GM21367 (cell line): ENCODE measurements around the gene WASF2.

Experiments
- ATAC-seq: cut with Tn5 transposase; IDR thresholded peaks from one replicate; pipeline ENCODE4 v1.9.1; 2021; ENCODE audit not compliant: unreplicated experiment

Gene WASF2

DNA sequence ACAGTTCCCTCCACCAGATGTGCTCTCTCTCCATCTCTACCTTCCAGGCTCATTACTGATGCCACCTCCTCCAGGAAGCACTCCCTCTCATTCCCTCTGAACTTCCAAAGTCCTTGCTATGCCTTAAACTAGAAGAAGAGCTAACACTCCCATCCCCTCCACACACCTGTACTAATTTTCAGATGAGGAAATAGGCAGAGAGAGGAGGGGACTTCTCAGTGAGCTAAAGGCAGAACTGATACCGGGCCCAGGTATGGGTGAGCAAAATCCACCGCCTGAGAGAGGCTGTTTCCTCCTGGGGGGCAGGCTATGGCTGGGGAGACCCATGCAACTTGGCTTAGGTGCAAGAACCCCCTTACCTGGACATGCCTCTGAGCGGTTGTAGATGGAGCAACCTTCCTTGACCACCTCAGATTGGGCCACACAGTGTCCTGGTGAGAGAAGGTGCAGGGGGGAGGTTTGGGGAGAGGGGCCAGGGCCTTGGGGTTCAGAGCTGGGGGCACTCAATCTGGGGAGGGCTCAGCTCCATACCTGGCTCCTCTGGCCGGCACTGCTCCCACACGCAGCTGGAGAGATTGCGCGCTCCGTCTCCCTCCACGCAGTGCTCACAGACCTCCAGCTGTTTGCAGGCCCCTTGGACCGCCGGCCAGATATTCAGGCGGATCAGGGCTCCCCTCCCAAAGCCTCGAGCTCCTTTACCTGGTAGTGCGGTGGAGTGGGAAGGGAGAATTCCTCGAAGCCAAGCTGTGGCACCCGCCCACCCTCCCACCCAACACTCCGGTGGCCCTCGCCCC, 107.8 kb downstream of the WASF2 start:
- no peak for ATAC-seq

DNA sequence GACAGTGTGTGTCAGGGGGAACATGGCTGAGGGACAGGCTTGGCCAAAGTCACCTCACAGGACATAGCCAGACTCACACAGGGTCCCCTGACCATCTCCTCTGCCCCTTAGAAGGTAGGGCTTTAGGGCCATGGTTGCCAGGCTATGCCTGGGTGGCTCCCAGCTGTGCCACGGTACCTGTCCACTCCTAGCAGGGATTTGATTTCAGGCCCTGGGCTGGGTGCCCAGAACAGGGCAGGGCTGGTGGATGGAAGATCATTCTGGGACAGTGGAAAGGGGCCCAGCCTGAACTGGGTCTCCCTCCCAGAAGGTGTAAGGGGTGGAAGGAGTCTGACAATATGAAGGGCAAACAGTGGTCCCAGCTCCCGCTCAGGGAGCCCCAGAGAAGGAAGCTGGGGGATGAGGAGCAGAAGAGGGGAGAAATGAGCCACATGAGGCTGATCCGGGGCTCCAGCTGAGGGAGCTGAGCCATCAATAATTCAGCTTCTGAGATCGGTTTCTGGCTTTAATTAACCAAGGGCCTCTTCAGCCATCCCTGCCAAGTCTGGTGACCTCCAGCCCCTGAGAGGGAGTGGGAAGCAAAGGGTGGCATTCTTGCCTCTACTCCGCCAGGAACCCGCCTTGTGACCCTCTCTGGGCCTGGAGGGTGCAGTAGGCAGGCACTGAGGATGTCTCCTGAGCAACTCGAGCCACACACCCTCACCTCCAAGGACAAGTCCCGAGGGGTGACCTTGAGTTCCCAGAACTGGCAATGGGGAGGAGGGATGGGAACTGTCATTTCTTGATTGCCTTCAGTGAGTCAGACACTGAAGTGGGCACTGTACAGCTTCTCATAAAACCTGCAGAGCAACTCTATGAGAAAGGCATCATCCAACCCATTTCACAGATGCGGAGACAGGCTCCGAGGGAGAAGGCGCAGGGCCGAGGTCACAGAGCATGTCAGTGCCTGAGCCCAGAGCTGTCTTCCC, 108.9 kb downstream of the WASF2 start:
- no peak for ATAC-seq

GRCh38 chr1:27380224-27380623, 109.7 kb downstream of the WASF2 start:
- no peak for ATAC-seq

DNA sequence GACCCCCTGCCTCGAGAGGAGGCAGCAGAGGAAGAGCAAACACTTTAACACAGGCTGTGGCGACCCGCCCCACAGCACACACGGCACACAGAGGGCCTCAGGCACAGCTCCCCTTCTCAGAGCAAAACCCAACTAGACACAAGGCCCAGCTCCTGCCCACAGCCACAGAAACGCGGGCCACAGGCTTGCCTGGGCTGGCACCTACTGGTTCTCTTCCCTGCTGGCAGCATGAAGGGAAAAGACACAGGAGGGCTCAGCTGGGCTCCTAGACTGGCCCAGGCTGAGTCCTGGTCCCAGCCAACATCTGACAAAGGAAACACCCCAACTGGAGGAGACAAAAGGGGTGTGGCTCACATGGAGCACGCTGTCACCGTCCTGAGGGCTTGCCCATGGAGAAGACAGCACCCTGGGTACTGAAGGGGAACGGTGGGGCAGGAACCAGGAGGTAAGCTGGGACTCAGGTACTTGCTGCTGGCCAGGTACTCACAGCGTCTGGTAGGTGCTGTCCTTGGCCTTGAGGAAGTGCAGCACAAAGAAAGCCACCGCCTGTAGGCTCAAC, 110.3 kb downstream of the WASF2 start:
- no peak for ATAC-seq

GRCh38 chr1:27377760-27378495, 112.0 kb downstream of the WASF2 start:
- ATAC-seq, result no peak

- ATAC-seq, result no peak
Measured at GRCh38 chr1:27374362-27375086, 115.4 kb downstream of the WASF2 start, which contains the start of gene FCN3. TSS of gene FCN3 (minus strand) at chr1:27374824. CDS start at chr1:27374818, 6 bp downstream.

DNA sequence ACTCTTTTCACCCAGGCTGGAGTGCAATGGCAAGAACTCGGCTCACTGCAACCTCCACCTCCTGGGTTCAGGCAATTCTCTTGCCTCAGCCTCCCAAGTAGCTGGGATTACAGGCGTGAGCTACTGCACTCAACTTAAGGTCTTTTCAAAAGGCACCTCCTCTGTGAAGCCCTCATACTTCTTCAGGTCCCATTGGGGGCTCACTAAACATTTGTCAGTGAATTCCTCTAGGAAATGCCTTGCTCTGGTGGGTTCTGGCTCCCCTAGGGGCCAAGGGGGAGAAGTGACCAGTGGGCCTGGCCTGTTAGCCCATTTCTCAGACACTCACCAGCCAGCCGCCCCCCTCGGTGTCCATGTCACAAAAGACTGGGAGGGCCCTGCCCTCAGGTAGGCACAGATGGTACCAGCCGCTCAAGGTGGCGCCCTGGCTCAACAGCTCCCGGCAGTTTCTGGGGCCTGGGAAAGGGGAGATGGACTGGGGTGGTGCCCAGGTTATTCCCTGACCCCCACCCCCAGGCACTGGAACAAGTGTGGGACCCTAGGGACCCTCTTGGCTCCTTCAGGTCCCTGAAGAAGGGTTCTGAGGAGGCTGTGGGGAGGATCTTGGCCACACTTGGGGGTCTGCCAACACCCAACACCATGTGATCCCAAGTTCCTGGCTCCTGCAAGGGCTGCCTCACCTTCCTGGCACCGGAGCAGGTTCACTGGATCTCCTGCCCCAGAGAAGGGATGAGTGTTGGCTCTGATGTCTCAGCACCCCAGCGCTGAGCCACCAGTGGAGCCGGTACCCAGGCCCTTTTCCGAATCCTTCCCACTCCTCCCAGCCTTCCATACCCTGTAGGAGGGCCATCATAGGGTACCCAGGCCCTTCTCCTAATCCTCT, 116.9 kb downstream of the WASF2 start:
- no peak for ATAC-seq

GRCh38 chr1:27372022-27372807, 117.8 kb downstream of the WASF2 start:
- ATAC-seq, result no peak

- ATAC-seq, result no peak
Measured at GRCh38 chr1:27368869-27369582, 120.9 kb downstream of the WASF2 start.

DNA sequence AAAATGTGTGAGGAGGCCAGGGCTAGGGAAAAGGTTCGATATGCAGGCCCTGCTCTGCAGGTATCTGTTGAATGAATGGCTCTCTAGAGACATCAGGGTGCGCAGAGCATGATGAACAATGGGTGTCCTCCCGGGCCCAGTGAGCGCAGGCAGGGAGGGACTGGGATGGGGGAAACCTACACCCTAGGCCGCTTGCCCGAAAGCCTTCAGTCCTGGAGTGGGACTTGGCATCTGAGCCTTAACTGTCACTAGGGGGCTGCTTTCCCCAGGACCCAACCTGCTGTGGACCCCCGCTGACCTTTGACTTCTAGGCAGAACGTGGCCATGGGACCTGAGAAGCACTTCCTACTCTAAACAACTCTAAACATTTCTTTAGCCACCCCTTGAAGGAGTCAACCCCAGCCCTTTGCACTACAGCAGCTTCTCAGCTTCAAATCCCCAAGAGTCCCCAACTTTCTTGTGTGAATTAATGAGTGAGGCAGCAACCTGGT, 122.8 kb downstream of the WASF2 start:
- no peak for ATAC-seq

GRCh38 chr1:27366411-27367159, 123.4 kb downstream of the WASF2 start, which contains the start of gene MAP3K6:
TSS of gene MAP3K6 (minus strand) at chr1:27366961. CDS start at chr1:27366597, 364 bp downstream.
- ATAC-seq, result peak; percentile 32

DNA sequence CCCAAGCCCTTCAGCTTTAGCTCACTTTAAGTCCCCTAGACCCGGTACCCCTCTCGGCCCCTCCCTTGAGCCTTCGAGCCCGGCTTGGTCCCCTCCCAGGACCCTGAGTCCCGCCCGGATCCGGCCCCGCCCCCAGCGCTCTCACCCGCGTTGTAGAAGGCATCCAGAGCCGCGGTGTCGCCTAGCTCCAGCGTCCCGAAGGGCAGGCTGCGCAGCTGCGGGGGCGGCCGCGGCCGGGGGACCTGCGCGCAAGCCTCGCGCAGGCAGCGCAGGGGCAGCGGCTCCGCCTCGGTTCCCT, 123.9 kb downstream of the WASF2 start:
- peak; percentile 30 for ATAC-seq

GRCh38 chr1:27365372-27366112, 124.4 kb downstream of the WASF2 start:
- ATAC-seq, result peak; percentile 28

DNA sequence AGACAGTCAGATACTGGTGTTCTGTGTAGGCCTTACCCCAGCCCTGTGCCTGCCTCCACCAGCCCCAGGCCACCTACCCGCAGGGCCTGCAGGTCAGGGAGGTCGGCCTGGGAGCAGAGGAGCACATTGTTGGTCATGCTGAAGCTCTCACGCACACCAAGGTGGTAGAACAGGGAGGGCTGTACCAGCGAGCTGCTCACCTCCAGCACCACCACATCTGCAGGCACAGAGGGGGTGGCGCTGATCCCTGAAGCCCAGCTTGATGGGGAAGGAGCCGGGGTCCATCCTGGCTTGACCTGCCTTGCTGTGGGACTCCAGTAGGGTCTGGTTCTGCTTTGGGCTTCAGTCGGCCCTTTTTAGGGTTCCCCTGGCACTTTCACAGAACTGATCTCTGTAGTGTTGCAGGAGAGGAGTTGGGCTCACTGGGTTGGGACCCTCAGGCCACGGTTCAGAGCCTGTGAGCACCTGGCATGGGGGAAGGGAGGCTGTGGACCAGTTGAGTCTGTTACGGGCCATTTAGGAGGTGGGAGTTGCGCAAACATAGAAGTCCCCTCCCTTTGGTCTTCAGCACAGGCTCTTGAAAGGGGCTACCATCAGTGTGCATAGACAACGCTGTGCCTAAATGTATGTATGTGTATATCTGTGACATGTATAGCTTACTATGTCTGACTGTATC, 125.1 kb downstream of the WASF2 start:
- ATAC-seq, result no peak

DNA sequence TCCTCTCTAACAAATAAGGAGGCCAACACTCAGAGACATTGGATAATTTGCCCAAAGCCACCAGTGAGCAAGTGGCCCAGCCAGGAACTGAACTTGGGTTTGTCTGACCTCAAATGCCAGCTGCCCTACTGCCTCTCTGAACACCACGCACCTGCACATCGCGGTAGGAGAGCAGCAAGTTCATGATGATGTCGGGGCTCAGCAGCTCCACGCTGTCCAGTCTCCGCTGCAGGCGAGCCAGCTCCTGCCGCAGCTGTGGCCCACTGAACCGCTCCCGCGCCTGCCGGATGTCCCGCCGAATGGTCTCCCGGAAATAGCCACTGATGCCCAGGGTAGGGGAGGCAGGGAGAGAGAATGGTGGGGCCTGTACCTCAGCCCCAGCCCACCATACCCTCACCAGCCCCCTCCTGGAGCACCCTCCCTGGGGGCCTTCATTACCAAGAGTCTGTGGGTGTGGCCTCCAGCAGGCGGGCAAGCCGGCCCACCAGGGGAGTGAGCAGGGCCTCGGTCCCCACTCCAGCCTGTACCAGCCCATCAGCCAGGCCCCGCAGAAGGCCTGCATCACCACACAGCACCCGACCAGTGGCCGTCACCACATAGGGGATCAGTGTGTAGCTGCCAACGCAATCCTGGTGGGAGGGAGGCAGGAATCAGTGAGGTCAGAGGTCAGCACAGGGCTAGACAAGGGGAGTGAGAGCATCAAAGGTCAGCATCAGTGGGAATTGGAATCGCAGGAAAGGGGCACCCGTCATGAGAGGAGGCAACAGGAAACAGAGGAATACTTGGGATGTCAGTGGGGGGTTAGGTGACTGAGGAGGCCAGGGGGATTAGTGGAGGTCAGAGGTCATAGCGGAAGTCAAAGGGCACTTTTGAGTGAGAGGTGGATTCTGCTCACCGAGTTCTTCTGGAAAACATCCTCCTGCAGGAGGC, 125.9 kb downstream of the WASF2 start:
- ATAC-seq, result no peak
